ENCODE measurements around the gene PDSS2.
"Not testable (repeated sequence)": the region's sequence is repeated elsewhere in the genome, so short reads cannot be mapped to it uniquely, and the experiment has no call there.

The PDSS2 gene

GRCh38 chr6:107413966-107414645 is 45.3 kb downstream of the PDSS2 start:
- no peak for DNase-seq

GRCh38 chr6:107411161-107411560 is 48.2 kb downstream of the PDSS2 start:
- no peak for DNase-seq

DNA sequence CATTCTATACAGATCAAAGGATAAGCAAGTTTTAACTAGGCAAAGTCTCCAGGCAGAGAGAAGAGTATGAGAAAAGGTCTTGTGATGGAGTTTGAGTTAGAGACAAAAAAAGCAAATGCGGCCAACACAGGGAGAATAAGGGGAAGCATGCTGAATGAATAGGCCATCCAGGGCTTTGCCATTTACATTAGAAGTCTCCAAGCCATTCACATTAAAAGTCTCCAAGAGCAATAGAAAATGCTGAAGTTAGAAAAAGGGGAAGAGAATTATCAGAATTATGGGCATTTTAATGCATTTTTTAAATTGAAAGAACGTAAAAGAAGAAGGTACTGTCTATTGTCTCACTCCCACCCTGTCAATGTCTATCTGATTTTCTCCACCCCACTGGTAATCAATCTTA is 49.4 kb downstream of the PDSS2 start:
- DNase-seq = no peak

- no peak for DNase-seq
Observed at GRCh38 chr6:107408714-107409113, 50.6 kb downstream of the PDSS2 start.

- DNase-seq = no peak
Observed at GRCh38 chr6:107405002-107405401, 54.4 kb downstream of the PDSS2 start.

- DNase-seq = no peak
Observed at GRCh38 chr6:107402533-107402932, 56.8 kb downstream of the PDSS2 start.

GRCh38 chr6:107401573-107401972 is 57.8 kb downstream of the PDSS2 start:
- no peak for DNase-seq

DNA sequence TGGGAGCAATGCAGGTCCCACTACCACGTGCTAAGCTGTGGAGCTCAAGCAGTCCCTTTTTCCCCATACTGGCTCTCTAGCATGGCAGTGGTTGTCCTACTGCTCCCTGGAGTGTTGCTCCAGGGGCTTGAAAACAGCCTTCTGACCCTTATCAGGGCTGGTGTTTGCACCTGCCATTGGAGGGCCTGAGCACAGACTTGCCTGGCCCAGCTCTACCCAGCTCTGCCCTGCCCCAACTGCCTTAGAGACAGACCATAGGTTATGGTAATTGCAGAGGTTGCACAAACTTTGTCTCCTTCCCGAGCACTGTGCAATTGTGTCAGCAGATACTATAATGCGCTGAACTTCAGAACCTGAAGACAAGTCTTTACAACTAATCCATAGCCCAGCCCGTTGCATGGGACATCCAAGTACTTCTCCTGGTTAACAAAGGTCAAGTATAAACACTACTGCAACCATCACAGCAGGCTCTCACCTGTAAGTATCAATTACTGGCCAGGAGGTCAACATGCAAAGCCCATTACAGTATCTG is 58.7 kb downstream of the PDSS2 start:
- DNase-seq = no peak

GRCh38 chr6:107399935-107400334 is 59.4 kb downstream of the PDSS2 start:
- no peak for DNase-seq

DNA sequence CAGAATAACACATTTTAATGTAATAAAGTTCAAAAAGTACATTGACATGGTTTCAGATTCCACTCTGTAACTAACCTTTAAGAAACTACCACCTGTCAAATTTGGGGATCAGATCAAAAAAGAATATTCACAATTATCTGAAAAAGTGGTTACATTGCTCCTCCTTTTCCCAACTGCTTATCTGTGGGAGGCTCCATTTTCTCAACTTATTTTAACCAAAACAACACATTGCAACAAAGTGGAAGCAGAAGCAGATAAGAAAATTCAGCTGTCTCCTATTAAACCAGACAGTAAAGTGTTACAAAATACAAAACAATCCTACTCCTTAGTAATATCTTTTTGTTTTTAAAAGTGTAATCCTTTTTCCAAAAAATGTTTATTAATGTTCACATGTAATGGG is 61.4 kb downstream of the PDSS2 start:
- DNase-seq = no peak

GRCh38 chr6:107396211-107396610 is 63.2 kb downstream of the PDSS2 start:
- DNase-seq = no peak

DNA sequence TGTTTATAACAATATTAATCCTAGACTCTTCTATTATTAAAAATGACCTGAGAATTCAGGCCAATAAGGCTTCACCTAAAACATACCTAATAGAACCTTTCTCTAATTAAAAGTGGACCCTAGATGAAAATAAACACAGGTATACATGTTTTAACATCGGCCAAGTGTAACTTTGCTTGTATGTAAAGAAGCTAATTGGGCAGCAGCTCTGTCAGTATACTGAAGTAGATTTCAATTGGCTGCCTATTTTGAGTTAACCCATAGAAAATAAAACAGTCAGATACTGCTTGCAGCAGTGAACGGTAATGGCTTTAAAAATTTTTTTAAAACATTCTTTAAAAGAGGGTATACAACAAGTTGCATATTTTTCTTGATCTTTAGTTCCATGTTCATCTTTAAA is 67.3 kb downstream of the PDSS2 start:
- DNase-seq = no peak

DNA sequence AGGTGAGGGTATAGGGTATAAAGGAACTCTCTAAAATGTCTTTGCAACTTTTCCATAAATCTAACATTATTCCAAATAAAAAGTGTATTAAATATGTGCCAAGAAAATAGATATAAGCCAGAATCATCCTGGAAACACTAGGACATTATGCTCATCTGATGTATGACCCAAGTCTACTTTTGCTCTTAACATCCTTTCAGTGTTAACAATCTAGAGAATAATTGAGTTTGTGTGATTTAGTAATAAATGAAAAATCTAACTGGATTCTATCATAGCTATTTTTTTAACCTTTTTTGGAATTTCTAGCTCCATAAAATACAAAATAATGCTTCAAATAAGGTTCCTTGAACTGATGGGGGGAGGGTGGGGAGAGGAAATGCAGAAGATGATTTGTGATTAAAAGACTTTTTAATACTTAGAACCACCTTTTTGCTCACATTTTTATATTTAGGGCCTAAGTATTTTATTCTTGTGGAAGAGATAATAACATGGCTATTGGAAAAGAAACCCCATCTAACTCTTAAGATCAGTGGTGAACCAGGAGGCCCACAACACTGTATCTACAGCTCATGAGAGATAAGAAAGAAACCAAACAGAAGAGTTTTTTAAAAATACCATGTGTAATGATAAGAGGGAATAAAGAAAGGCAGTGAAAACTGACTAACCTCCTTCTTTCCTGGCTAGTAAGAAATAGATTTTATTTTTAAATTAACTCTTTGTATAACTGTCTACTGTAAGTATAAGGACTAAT is 68.5 kb downstream of the PDSS2 start:
- no peak for DNase-seq

DNA sequence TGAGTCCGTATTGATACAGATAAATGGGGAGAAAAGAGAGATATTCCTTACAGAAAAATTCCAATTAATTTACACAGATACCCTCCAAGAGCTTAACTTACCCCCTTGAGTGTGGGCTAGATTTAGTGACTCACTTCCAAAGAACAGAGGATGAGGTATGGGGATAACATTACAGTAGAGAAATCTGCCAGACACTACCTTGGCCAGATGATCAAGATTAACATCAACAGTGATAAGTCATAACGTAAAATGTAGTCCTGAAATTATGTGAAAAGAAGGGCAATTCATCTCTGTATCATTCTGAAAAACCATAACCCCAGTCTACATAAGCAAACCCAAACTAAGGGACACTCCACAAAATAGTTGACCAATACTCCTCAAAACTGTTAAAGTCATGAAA is 69.3 kb downstream of the PDSS2 start:
- DNase-seq = no peak

- DNase-seq = no peak
Observed at GRCh38 chr6:107386904-107387303, 72.5 kb downstream of the PDSS2 start.

DNA sequence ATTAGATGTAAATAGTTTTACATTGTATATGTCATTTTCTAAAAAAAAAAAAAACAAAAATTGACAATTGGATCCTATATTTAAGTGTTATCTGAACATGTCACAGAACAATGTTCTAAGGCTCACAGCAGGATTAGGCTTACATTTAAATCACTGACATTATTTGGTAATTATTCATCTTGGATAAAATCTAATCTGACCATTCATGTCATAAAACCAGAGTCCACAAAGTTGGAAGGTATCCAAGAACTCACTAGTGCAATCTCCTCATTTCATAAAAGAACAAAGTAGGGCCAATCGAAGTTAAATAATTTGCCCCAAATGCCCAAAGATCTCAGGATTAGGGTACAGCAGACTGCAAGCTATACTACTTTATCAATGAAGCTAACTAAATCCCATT is 73.0 kb downstream of the PDSS2 start:
- no peak for DNase-seq

DNA sequence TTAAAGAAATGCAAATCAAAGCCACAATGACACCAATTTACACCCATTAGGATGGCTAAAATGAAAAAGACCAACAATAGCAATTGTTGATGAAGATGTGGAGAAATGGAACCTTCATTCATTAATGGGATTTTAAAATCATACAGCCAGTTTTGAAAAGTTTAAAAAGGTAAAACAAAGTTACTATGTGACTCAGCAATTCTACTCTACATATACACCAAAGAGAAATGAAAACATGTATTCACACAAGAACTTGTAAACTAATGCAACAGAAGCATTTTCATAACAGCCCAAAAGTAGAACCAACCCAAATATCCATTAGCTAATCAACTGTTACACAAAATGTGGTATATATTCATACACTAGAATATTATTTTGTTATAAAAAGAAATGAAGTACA is 75.7 kb downstream of the PDSS2 start:
- DNase-seq = no peak

GRCh38 chr6:107374264-107374663 is 85.1 kb downstream of the PDSS2 start:
- DNase-seq = no peak

GRCh38 chr6:107369493-107369892 is 89.9 kb downstream of the PDSS2 start:
- DNase-seq = no peak

- DNase-seq = no peak
Observed at GRCh38 chr6:107368471-107368870, 90.9 kb downstream of the PDSS2 start.

- DNase-seq = not testable (repeated sequence)
Observed at GRCh38 chr6:107364173-107364572, 95.2 kb downstream of the PDSS2 start.

- DNase-seq = no peak
Observed at GRCh38 chr6:107361753-107362604, 97.4 kb downstream of the PDSS2 start.

DNA sequence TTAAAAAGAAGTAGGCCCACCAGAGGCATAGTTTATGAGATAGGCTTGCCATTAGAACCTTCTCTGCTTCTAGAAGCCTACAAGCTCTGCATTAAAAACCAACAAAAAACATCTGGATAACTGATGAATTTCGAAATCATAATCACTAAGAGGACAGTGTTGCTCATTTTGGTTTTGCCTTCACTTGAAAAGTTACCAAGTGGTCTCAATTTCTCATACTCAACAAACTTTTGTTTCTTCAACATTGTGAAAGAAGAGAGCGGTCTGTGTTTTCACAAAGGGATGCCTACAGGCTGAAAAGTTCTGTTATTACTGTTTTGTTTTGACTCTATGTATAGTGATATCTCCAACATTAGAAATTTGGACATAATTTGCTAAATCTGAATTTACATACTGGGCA is 98.9 kb downstream of the PDSS2 start:
- no peak for DNase-seq

GRCh38 chr6:107357842-107358241 is 101.5 kb downstream of the PDSS2 start:
- no peak for DNase-seq

All from SHP77 (cell line).